Kidney epithelial cell (primary cell): ENCODE data around the gene KLF11. TPM values are rescaled to one million over a fixed set of nuclear protein-coding genes. Genes with fewer than 3 reads are reported as not detected.

ENCODE experiments used
- DNase-seq: peaks from one replicate; pipeline ENCODE4 v3.0.0-alpha.2; 2010; ENCODE audit warnings: low read depth
- H3K27me3 ChIP-seq: 2 replicates; pipeline ENCODE4 v1.6.0; 2011; ENCODE audit warnings: low read length; ENCODE audit not compliant: control insufficient read depth, insufficient read depth
- H3K36me3 ChIP-seq: 2 replicates; pipeline ENCODE4 v1.5.1; 2011; ENCODE audit warnings: low read length; ENCODE audit not compliant: control insufficient read depth, insufficient read depth
- H3K4me3 ChIP-seq: 2 replicates; pipeline ENCODE4 v1.5.1; 2011; ENCODE audit warnings: low read depth, mild to moderate bottlenecking, control low read depth, low read length
- CTCF ChIP-seq: IDR thresholded peaks from 2 replicates; pipeline ENCODE4 v1.5.1; 2011; ENCODE audit warnings: mild to moderate bottlenecking, moderate library complexity, low read length, control low read depth, inconsistent platforms; ENCODE audit not compliant: insufficient read depth, poor library complexity, severe bottlenecking
- total RNA-seq: library from RNA; depleted of rRNA; stranded (reverse); fragments of >200 nt; gene quantifications from 2 replicates; pipeline ENCODE4 v1.2.3, GENCODE V29; 2015

KLF11 gene
- total RNA-seq, 1 donor from 2014 or later: 15.4 TPM

GRCh38 chr2:10017313-10017941, 25.9 kb upstream of the KLF11 start:
- Histone ChIP-seq H3K4me3 (no peak overlapping the region), H3K27me3 (peaks cover 2% of the 10 kb centered on the region), H3K36me3 (no peaks in the 10 kb centered on the region)
- no peak for DNase-seq
- no peak for TF ChIP-seq CTCF

GRCh38 chr2:10019174-10019573, 24.2 kb upstream of the KLF11 start:
- DNase-seq: no peak
- no peak overlapping the region for H3K4me3 ChIP-seq
- no peak for TF ChIP-seq CTCF
- H3K36me3 ChIP-seq: no peaks in the 10 kb centered on the region
- peaks cover 2% of the 10 kb centered on the region for H3K27me3 ChIP-seq

GRCh38 chr2:10019602-10020400, 23.5 kb upstream of the KLF11 start:
- no peak for TF ChIP-seq CTCF
- H3K4me3 ChIP-seq: no peak overlapping the region
- peaks cover 2% of the 10 kb centered on the region for H3K27me3 ChIP-seq
- no peak for DNase-seq
- no peaks in the 10 kb centered on the region for H3K36me3 ChIP-seq

GRCh38 chr2:10022041-10022421, 21.3 kb upstream of the KLF11 start:
- no peak for TF ChIP-seq CTCF
- Histone ChIP-seq H3K27me3 (peaks cover 2% of the 10 kb centered on the region), H3K4me3 (no peak overlapping the region), H3K36me3 (no peaks in the 10 kb centered on the region)
- no peak for DNase-seq

- no peaks in the 10 kb centered on the region for H3K36me3 ChIP-seq
- peaks cover 2% of the 10 kb centered on the region for H3K27me3 ChIP-seq
- DNase-seq: no peak
- TF ChIP-seq CTCF: no peak
- no peak overlapping the region for H3K4me3 ChIP-seq
These were observed 20.9 kb upstream of the KLF11 start for GRCh38 chr2:10022445-10022844.
